ENCODE data around the gene SARS1. TPM values are rescaled to one million over a fixed set of nuclear protein-coding genes. Genes with fewer than 3 reads are reported as not detected.
"Not testable (repeated sequence)": the region's sequence is repeated elsewhere in the genome, so short reads cannot be mapped to it uniquely, and the experiment has no call there.

SARS1 gene
- polyA plus RNA-seq, 1 experiment = 301 TPM

GRCh38 chr1:109283748-109284600 is 70.3 kb downstream of the SARS1 start:
- Histone ChIP-seq H3K27me3 (ENCODE audit: control insufficient read depth, insufficient read depth, low read length) (peaks cover 2% of the 10 kb centered on the region), H3K4me3 (ENCODE audit: low read depth, low read length) (peak overlapping the region; percentile 93), H3K9me3 (ENCODE audit: control insufficient read depth, insufficient read depth, low read length) (no peaks in the 10 kb centered on the region), H3K27ac (ENCODE audit: low read depth, low read length) (peak overlapping the region; percentile 83)
- POLR2A ChIA-PET = interaction anchor here (1.8 kb wide), 1 partner anchor 114 kb away, joined by 9 read pairs; the partner anchor contains the start of gene SORT1
- no peak for TF ChIP-seq CTCF (IDR thresholded peaks at IDR 0.05; ENCODE audit: low read depth, low read length)
- DNase-seq (ENCODE audit: low read depth, low spot score) = no peak
- CTCF ChIA-PET = interaction anchor here (1.8 to 3.0 kb wide), 2 partner anchors 109 to 115 kb away, joined by 5 to 23 read pairs; partner anchors contain the start of gene SORT1

GRCh38 chr1:109286762-109287161 is 73.0 kb downstream of the SARS1 start:
- CTCF ChIA-PET = interaction anchor here (0.6 kb wide), 1 partner anchor 81 kb away, joined by 7 read pairs; no protein-coding TSS in a partner anchor
- POLR2A ChIA-PET; H3K27me3 ChIP-seq (ENCODE audit: control insufficient read depth, insufficient read depth, low read length); H3K9me3 ChIP-seq (ENCODE audit: control insufficient read depth, insufficient read depth, low read length); DNase-seq (ENCODE audit: low read depth, low spot score); H3K4me3 ChIP-seq (ENCODE audit: low read depth, low read length); H3K27ac ChIP-seq (ENCODE audit: low read depth, low read length): not testable (repeated sequence)

Other genes with a start within 250 kb of the SARS1 start
- gene WDR47, start 171.8 kb upstream of the SARS1 start, polyA plus RNA-seq (2011; rRNA removed) = 14.6 and 23.1 TPM in 2 replicates
- gene TAF13, start 137.9 kb upstream of the SARS1 start, polyA plus RNA-seq (2011; rRNA removed) = 61.8 and 81.9 TPM in 2 replicates
- gene TMEM167B, start 123.2 kb upstream of the SARS1 start, polyA plus RNA-seq (2011; rRNA removed) = 38.8 and 39.0 TPM in 2 replicates
- 0.88 and 0.94 TPM in 2 replicates for gene ELAPOR1, start 99.8 kb upstream of the SARS1 start, polyA plus RNA-seq (2011; rRNA removed)
- 1.1 and 1.8 TPM in 2 replicates for gene CELSR2, start 35.6 kb downstream of the SARS1 start, polyA plus RNA-seq (2011; rRNA removed)
- 17.3 and 18.5 TPM in 2 replicates for gene PSRC1, start 69.2 kb downstream of the SARS1 start, polyA plus RNA-seq (2011; rRNA removed)
- not detected in 2 replicates for gene MYBPHL, start 93.1 kb downstream of the SARS1 start, polyA plus RNA-seq (2011; rRNA removed)
- gene SORT1, start 184.0 kb downstream of the SARS1 start, polyA plus RNA-seq (2011; rRNA removed) = 37.2 and 42.8 TPM in 2 replicates
- gene PSMA5, start 212.5 kb downstream of the SARS1 start, polyA plus RNA-seq (2011; rRNA removed) = 127 and 151 TPM in 2 replicates